CD4-positive, alpha-beta T cell treated with Interleukin-12 subunit alpha and Interleukin-12 subunit beta, for 1 hour (primary cell): ENCODE results near the gene GNB1.
"Not testable (repeated sequence)": the region's sequence is repeated elsewhere in the genome, so short reads cannot be mapped to it uniquely, and the experiment has no call there.

Experiments used
- DNase-seq: peaks from one replicate; pipeline ENCODE4 v3.0.0-alpha.2; 2020

The GNB1 gene

GRCh38 chr1:1758059-1758621 lies 132.7 kb downstream of the GNB1 start:
- DNase-seq, result no peak

DNA sequence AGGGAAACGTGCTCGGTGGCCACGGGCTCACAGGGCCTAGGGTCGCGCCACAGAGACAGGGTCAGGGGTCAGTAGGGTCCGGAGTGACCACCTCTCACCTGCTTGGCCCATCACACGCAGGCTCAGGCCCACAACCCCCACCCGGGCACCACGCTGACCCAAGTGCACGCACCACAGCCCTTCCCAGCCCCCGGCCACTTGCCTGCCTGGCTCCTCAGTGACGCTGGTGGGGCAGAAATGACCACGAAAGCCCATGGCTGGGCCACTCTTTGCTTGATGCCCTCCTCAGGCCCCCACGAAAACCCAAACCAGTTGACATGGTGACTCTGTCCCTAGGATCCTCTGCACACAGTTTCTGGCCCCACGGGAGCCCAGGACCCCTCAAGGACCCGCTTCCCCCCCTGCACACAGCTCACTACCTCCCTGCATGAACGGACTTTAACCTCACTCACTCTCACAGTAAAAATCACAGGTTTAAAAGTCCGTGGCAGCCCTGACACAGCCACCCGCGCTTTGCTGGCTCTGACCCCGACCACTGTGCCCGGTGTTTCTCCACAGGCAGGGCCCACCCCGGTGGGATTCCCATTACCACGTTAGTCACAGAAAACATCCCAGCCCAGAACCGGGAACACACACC lies 133.3 kb downstream of the GNB1 start:
- DNase-seq, result no peak

DNA sequence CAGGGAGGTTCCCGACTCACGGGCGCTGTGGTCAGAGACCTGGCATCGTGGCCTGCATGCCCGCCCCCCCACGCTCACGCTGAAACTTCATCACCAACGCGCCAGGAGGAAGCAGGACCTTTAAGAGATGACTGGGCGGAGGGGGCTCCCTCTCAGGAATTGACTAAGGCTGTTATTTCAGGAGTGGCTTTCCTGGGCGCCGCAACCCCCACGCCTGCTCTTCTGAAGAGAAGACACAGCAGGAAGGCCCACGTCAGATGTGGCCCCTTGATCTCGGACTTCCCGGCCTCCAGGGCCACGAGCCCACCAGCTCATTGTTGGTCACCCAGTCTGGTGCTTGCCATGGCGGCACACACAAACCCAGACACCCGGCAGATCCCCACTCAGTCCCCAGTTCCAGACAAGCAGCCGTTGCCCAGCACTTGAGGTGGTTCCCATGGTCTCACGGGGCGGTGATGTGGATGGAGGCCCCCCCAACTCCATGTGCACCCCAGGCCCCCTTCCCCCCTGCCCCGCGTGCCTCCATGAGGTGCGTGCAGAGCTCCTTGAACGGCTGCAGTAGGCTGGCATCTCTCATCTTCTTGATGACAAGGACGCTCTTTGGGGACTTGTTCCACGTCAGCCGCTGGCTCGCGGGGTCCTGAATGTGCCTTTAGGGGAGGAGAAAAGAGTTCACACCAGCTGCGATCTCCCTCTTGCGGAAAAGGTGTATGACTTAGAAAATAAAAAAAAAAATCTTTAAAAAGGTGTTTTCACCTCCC lies 134.0 kb downstream of the GNB1 start:
- DNase-seq, result no peak

DNA sequence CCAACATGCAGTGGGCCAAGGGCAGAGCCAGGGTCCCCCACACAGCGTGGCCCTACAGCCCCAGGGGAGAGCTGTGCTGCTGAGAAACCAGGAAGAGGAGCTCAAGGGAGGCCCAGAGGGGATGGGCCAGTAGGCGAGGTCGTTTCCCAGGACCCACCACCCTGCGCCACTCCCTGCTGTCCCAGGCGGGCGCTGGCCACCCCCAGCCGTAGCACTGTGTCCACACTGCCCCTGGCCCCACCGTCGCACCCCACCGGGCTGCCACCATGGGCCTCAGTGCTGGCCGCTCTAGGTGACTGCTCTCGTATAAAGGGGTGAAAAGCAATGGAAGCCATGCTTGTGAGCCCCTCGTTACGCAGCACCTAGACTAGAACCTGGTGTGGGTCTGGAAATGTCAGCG lies 135.0 kb downstream of the GNB1 start:
- no peak for DNase-seq

DNA sequence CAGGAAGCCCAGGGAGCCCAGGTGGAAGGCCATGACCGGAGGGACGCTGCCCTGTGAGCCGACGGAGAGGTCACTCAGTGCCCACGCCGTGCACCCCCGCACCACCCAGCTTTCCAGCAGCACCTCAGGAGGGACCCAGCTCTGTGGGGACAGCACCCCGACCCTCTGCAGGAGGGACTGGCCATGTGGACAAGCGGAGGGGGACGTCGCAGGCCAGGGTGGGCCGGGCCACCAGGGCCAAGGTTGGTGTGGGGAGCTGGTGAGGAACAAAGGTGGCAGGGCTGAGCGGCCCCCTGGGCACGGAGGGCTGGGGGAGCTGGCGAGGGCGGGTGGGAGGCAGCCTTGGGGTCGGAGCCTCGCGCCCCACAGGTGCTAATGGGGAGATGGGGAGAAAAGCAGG lies 135.5 kb downstream of the GNB1 start:
- no peak for DNase-seq

- no peak for DNase-seq
Observed at GRCh38 chr1:1754051-1754815, 136.7 kb downstream of the GNB1 start.

GRCh38 chr1:1753607-1754005 lies 137.3 kb downstream of the GNB1 start:
- DNase-seq, result no peak

GRCh38 chr1:1752636-1753606 lies 138.0 kb downstream of the GNB1 start:
- DNase-seq, result no peak

DNA sequence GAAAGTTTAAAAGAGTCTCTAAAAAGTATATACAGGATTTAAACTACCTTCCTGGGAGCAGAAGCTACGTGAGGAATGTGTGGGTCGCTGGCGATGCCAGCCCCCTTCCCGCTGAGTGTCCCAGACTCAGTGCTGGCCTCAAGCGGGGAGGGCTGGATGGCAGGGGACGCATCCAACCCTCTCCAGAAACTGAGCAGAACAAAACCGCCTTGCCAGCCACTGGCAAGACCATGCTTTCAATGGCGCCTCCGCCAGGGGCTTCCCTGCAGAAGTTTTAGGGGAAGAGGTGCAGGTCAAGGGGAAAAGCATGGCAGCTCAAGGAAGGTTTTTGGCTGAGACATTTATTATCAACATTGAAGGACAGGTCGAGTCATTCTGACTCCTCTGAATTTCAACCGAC lies 138.7 kb downstream of the GNB1 start:
- no peak for DNase-seq

DNA sequence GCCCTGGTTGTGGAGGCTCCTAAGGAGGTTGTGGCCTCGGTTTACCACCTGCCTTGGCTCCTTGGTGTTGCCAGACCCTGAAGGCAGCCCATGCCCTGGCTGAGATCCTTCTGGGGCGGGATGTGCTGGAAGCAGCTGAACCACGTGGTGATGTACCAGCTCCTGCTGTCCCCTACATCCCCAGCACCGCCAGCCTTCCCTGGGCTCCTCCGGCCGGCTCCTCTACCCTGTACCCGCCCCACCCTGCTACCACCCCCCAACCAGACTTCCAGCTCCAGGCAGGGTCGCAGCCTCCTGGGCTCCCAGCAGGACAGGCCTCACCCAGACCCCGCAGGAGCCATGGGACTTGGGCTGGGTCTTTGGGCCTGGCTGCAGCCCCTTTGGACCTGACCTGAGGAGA lies 140.9 kb downstream of the GNB1 start:
- DNase-seq, result not testable (repeated sequence)

DNA sequence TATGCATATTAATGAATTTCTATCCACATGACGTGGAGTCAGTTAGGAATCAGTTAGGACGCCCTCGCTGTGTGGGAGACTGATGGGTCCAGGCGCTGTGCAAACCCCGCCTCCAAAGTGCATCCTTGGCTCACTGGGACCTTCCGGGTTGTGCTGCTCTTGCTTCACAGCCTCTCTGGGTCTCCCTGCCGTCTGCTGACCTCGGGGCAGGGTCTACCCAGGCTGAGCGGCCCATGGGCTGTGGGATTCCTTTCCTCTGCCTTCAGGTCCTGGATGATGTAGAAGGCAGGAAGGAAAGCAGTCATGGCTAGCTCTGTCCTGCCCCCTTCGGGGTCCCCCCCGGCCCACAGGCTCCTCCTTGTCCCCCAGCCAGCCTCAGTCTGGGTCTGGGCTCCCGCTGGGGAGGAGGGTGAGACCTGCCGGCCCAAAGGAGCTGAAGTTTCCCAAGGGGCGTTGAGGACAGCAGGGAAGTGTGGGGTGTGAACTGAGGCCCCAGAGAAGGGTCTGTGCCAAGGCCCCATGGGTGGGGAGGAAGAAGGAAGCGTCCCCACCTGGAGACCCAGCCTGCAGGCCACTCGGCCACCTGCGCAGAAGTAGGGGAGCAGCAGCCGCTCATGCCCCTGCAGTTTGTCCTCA lies 142.1 kb downstream of the GNB1 start:
- no peak for DNase-seq

- not testable (repeated sequence) for DNase-seq
Observed at GRCh38 chr1:1746566-1746909, 144.3 kb downstream of the GNB1 start.

- DNase-seq, result peak; percentile 81
Observed at GRCh38 chr1:1745651-1746565, 145.0 kb downstream of the GNB1 start.

- DNase-seq, result not testable (repeated sequence)
Observed at GRCh38 chr1:1742529-1742928, 148.4 kb downstream of the GNB1 start.

DNA sequence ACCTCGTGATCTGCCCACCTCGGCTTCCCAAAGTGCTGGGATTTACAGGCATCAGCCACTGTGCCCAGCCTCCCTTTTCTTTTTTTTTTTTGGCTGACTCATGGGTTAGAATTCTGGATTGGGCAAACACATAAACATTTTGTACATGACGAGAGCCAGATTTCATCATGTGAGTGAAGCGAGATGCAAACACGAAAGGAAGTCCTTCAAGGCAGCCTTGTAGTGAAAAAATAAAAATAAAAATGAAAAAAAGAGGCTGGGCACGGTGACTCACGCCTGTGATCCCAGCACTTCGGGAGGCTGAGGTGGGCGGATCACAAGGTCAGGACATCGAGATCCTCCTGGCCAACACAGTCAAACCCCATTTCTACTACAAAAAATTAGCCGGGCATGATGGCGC lies 149.9 kb downstream of the GNB1 start:
- DNase-seq, result not testable (repeated sequence)

DNA sequence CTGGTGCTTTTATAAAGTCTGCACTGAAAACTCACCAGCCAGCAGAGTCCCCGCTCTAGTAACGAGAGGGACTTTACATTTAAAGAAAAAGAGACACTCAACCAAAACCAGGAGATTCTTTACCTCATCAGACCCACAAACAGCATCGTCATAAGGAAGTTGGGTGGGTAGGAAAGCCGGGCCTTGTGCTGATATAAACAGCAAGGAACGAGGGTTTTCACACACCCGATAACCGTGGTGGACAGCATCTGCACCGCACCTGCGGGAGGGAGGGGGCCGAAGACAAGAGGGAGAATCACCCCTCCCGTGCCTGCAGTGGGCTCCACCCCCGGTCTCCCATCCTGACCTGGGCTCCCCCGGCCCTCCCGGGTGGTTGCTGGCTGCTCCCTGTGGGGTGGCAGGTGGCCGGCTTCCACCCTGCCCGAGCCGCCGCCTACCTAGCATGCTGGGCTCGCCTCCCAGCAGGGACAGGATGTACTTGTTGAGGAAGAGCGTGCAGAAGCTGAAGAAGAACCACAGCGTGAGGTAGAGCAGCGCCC lies 152.0 kb downstream of the GNB1 start:
- not testable (repeated sequence) for DNase-seq

DNA sequence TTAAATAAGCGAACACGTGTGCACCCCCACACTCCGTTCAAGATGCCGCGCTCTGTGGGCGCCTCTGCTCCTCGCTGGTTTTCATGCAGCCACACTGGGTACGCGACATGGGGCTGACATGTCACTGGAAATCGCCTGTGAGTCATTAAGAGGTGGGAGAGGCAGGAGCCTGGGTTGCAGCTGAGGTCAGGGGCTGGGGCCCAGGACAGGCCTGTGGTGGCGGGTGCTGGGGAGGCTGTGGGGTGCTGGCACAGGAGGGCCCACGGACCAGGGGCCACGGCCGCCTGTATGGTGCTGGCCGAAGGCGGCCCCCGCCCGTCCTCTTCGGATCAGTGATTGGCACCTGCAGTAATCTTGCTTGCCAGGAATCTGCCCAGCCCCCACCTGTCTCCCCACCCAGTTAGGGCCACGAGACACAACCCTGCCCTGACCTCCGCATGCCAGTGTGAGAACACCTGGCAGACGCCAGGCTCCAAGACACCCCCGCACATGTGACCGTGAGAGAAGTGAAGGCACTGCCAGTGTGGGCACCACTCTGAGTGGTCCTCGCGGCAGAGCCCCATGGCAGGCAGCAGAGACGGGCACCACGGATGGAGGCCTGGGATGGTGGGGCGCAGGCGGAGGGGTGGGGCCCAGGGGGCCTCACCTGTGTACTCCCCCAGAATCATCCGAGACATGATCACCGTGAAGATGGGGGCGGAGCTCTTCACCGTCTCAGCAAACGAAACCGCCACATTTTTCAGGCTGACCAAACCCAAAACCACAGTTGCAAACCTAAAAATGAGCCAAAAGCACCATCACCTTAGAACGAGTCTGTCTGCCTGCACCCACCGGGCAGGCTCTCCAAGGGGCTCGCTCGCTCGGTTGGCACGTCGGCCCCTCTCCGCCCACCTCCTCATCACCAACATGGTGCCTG lies 153.0 kb downstream of the GNB1 start:
- DNase-seq, result not testable (repeated sequence)
